OCI-LY7 (cell line): Measurements from ENCODE around the gene SMCR8.

ENCODE experiments used
- CTCF ChIP-seq: fragments of 200-600 bp; sonication (generic); conservative IDR thresholded peaks from 2 replicates; pipeline ENCODE4 v1.5.1; 2014; ENCODE audit warnings: mild to moderate bottlenecking, antibody characterized with exemption, low read length, moderate library complexity, mixed read lengths
- EZH2phosphoT487 ChIP-seq: fragments of 200-600 bp; sonication (generic); IDR thresholded peaks from 2 replicates; pipeline ENCODE4 v1.6.1; 2018; ENCODE audit warnings: low read depth, borderline replicate concordance, mild to moderate bottlenecking, mixed run types, antibody characterized with exemption, low read length, moderate library complexity, mixed read lengths

- no peak for TF ChIP-seq CTCF
- no peak for TF ChIP-seq EZH2phosphoT487
Observed at GRCh38 chr17:18267366-18267765, 47.7 kb upstream of the SMCR8 start.
